ENCODE results near the gene CYP1B1. TPM values are rescaled to one million over a fixed set of nuclear protein-coding genes. Genes with fewer than 3 reads are reported as not detected.

CYP1B1 gene
- total RNA-seq, 2 donors from 2014 or later: 25.5 to 40.8 TPM

Other genes with a start within 250 kb of the CYP1B1 start
- gene RMDN2, start 150.9 kb downstream of the CYP1B1 start, total RNA-seq: 1 to 10 TPM; 1.4 to 2.0 TPM

Measured in activated T-helper 17 cell treated with anti-CD3 and anti-CD28 coated beads, Interleukin-2, amount 50 U/mL, for 72 hours (primary cell).